Pons (tissue), 1 donor: ENCODE results near the gene DKKL1.

Experiments used
- DNase-seq: peaks from one replicate; pipeline ENCODE4 v3.0.0-alpha.2; 2016; ENCODE audit warnings: low spot score

The DKKL1 gene

DNA sequence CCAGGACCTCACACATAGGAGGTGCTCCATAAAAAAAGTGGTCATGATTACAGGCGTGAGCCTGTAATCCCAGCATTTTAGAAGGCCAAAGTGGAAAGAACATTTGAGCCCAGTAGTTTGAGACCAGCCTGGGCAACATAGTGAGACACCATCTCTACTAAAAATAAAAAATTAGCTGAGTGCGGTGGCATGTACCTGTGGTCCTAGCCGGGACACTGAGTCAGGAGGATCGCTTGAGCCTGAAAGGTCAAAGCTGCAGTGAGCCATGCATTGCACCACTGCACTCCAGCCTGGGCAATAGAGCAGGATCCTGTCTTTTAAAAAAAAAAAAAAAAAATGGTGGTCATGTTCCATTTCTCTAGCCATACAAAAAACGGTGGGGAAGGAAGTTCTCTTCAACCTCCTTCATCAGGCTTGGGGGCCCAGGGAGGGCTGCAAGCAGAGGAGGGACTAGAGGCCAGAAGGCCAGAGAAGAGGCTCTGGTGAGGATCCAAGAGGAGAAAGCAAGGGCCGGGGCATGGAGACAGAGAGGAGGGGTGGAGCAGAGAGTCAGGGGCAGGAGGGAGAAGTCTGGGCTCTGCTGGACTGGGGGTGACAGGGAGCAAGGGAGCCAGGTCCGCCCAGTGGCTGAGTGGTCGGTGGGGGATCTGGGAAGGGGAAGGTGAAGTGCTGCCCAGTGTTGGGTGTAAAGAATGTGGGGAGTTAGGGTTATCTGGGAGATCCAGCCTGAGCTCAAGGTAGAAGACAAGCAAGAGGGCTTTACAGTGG lies 33.2 kb downstream of the DKKL1 start:
- no peak for DNase-seq

DNA sequence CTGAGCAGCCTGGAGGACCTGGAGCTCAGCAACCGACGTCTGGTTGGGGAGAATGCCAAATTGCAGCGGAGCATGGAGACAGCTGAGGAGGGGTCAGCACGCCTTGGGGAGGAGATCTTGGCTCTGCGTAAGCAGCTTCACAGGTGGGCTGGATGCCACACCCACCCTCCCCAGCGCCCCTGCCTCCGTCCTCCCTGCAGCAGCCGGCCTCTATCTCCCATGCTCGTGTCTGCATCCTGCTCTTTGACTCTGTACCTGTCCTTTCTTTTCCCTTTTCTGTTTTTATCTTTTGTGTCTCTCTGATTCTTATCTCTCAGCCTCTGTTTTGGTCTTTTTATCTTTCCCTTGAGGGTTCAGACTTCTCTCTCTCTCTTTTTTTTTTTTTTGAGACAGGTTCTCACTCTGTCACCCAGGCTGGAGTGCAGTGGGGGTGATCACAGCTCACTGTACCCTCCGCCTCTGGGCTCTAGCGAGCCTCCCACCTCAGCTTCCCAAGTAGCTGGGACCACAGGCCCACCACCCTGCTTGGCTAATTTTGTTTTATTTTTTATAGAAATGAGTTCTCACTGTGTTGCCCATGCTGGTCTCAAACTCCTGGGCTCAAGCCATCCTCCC lies 34.4 kb downstream of the DKKL1 start:
- DNase-seq = no peak

DNA sequence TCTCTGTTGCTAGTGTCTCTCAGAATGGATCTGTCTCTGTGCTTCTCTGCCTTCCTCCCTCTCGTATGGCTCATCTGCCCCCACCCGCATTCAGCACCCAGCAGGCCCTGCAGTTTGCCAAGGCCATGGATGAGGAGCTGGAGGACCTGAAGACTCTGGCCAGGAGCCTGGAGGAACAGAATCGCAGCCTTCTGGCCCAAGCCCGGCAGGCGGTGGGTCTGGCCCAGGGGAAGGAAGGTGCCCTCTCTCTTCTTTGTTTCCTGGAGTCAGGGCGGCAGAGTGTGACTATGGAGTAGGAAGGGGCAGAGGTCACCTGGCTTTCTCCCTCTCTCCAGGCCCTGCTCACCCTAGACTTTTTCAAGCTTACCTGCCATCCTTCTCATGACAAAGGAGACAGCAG lies 35.3 kb downstream of the DKKL1 start:
- no peak for DNase-seq

DNA sequence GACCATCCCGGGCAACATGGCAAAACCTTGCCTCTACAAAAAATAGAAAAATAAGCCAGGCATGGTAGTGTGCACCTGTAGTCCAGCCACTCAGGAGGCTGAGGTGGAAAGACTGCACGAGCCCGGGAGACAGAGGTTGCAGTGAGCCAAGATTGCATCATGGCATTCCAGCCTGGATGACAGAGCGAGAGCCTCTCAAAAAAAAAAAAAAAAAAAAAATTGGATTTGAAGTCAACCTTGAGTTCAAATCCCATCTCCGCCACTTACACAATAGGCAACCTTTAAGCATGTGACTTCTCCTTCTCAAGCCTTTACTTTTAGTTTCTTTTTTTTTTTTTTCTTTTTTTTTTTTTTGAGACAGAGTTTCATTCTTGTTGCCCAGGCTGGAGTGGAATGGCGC lies 36.4 kb downstream of the DKKL1 start:
- no peak for DNase-seq

DNA sequence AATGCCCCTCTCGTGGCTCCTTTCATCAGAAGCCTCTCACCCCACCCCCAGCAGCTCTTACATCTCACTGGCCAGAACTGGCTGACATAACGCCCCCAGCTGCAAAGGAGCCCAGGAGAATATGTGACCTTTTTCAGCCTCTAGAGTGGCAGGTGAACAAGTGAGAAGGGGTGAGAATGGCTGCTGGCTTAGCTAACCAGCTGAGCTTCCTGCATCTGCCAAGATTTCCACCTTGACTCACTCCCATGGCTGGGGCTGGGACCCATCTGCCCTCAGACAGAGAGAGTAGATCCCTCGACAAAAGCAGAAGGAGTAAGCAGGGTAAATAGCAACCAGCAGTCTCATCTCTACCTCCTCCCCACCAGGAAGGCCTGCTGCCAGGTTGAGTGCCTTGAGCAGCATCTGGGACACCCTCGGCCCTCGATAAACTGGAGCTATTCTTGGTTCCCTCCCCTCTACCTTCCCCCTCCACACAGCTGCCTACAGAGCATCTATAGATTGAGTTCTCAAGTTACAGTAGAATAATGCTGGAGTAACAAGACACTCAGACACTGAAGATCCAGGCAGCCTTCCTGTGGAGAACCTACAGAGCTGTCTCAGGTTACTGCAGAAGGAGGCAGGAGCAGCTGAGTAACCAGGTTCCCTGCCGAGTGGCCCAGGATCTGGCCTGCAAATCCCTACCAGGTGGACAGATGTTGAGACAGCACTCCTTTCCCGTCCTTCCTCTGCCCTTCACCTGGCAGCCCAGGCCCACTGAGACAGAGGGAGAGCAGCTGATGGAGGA lies 39.9 kb downstream of the DKKL1 start:
- peak; percentile 15 for DNase-seq

- DNase-seq = no peak
Observed at GRCh38 chr19:49407079-49407478, 43.4 kb downstream of the DKKL1 start.

DNA sequence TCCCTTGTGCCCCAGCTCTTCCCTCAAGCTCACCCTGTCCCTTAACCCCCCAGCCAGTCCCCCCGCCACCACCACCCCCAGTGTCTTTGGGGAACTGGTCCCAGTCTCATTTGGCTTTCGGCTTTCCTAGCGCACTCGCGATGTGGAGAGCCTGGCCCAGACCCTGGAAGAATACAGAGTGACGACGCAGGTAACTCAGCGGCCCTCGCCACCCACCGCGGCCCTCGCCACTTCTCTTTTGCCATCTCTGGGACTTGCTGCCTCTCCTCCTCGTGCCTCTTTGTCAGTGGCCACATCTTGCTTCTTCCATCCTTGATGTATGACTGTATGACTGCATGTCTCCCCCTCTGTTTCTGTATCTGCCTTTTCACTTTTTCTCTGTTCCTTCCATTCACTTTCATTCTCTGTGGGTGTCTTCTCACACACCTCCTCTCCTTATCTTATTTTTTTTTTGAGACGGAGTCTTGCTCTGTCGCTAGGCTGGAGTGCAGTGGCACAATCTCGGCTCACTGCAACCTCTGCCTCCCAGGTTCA lies 43.9 kb downstream of the DKKL1 start:
- DNase-seq = no peak

GRCh38 chr19:49408816-49409440 lies 45.3 kb downstream of the DKKL1 start:
- no peak for DNase-seq

- DNase-seq = no peak
Observed at GRCh38 chr19:49409441-49410029, 45.9 kb downstream of the DKKL1 start.

DNA sequence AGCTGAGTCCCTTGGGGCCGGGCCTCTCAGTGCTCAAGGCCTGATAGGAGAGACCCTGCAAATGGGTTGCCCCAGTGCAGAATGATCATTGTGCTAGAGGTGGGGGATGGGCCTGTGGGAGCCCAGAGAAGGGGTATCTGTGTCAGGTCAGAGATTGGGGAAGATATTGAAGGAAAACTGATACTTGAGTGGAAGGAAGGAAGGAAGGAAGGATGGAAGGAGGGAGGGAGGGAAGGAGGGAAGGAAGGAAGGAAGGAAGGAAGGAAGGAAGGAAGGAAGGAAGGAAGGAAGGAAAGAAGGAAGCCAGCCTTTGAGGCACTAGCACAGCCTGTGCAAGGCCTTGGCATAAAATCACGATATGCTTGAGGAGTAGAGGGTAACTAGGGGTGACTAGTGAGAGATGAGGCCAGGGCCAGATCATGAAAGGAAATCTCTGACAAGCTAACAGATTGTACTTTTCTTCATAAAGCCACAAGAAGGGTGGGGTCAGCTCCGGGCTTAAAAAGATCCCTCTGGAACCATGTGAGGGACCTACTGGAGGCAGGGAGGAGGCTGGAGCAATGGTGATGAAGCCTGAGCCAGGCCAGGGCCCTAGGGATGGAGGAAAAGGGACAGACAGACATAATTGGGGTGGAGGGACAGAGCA lies 48.1 kb downstream of the DKKL1 start:
- DNase-seq = no peak

DNA sequence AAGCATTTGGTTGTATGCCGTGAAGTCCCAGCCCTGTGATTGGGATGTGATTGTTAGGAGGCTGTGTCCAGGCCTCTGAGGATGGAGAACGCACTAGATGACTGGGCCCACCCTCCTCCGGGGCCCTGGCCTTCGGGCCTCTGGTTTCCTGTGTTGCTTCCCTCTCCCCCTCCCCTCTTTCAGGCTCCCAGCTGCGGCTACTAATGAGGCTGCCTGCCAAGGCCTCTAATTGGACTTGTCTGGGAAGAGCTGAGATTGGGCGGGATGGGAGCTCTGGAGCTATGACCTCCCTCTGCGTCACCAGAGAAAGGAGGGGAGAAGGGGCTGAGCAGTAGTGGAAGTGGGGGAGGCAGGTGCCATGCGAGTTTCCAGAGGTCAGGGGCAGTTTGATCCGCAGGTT lies 49.7 kb downstream of the DKKL1 start:
- DNase-seq = no peak

DNA sequence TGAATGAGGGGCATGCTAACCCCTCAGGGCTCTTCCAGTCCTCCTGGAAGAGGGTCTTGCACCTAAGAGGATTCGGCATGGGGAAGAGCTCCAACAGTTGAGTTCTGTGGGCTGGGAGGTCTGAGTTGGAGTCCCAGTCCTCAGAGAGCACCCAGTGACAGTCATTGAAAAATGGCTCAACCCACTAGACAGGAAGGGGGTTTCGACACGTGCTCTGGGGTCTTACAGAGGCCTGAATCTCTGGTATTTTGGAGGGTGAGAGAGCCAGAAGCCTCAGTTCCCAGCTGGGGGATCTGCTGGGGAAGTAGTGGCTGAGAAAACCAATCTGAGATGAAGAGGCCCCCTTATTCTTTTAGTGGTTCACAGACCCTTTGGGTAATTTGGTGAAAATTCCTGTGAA lies 50.6 kb downstream of the DKKL1 start:
- DNase-seq = no peak

DNA sequence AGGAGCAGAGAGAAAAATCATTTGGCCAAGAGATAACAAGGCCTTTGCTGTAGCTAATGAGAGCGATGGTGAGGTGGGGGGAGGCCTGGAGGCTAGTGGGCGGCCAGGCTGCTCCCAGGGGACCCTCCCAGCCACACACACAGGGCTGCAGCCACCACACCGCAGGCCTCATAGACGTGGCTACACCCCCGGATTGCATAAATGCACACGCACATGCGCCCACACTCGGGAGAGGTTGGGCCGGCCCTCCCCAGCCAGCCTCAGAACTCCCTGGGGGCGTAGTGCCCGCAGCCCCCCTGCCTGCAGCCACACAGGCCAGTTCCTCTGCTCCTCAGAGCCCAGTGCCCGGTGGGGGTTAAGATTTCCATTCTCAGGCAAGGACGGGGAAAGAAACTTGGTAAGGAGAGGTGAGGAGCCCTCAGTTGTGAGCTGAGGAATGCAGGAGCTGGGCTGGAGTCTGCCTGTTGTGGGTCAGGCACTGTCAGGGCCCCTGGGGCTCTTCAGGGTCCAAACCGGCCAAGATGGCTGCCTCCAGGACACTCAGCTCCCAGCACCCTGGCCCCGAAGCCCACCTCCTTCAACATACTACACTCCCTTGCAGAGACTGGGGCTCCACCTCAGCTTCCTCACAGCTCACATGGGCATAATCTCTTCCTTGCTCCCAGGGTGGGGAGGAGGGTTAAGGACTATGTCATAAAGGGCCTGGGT lies 51.6 kb downstream of the DKKL1 start:
- no peak for DNase-seq

GRCh38 chr19:49415810-49416200 lies 52.1 kb downstream of the DKKL1 start:
- DNase-seq = no peak

DNA sequence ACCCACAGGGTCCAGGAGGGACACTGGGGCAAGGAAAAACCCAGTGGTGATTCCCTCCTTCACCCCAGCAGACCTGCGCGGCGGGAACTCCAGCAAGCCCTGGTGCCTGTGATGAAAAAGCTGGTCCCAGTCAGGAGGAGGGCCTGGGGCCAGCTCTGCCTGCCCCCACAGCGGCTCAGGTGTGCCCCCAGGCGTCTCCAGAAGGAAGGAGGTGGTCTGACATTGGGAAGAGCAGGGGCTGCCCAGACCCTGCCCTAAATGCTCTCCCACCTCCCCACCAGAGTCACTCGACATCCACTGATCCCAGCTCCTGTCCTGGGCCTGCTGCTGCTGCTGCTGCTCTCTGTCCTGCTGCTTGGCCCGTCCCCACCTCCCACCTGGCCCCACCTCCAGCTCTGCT lies 53.4 kb downstream of the DKKL1 start:
- no peak for DNase-seq

GRCh38 chr19:49418511-49418910 lies 54.8 kb downstream of the DKKL1 start:
- no peak for DNase-seq

GRCh38 chr19:49419173-49419572 lies 55.5 kb downstream of the DKKL1 start:
- no peak for DNase-seq

GRCh38 chr19:49420227-49420626 lies 56.5 kb downstream of the DKKL1 start:
- DNase-seq = no peak

DNA sequence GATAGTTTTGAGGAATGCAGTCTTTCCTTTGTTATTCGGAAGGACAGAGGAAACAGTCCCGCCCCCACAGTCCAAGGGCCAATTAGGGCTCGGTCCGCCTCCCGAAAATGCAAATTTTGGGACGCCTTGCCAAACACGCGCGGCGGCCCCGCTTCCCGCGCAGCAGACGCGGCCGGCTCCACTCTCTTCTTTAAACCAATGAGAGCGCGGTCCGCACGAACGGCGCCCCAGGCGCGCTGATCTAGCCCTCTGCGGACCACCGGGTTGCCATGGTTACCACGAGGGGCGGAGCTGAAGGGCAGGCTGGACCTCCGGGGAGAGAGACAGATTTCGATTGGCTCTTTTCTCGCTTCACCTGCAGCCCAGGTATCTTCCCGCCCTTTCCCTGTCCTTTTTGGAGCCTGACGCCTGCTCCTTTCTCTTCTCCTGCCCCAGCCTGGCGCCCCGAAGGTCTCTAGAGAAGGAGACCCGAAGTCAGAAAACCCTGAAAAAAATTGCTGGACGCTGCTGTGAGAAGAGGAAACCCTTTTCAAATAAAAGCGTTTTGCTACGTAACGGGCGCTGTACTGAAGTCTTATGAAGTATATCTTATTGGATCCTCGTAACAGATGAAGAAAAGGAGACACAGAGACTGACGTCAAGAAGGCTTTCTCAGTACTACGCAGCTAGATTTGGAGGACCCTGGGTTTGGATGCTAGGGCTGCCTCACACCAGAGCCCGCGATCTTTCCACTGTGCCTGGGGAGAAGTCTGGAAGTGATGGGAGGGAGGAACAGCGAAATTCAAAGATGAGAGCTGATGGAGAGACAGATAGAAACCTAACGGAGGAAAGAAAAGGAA lies 57.6 kb downstream of the DKKL1 start:
- DNase-seq = no peak

GRCh38 chr19:49421878-49422202 lies 58.2 kb downstream of the DKKL1 start:
- no peak for DNase-seq
